Psoas muscle (tissue), 8 donors: Measurements from ENCODE around the gene JAM2. TPM values are rescaled to one million over a fixed set of nuclear protein-coding genes. Genes with fewer than 3 reads are reported as not detected.

Experiments used
- ATAC-seq, 4 donors: fragments of 200-7000 bp; cut with Tn5 transposase; one replicate each; pipeline ENCODE4 v1.9.1; 2020; ENCODE audit warnings: moderate library complexity in 3 of 4, mild to moderate bottlenecking in 2 of 4
- DNase-seq, 2 donors: peaks; one replicate each; pipeline ENCODE4 v3.0.0-alpha.2; 2020
- H3K27ac ChIP-seq: fragments of 200-600 bp; one replicate; pipeline ENCODE4 v1.8.0; 2022
- H3K27me3 ChIP-seq, 3 donors: fragments of 200-600 bp in 1 of 3; one replicate each; pipeline versions ENCODE4 v1.6.1 to v1.8.0; 2013 to 2022; ENCODE audit warnings: low read length in 2 of 3, mild to moderate bottlenecking in 2 of 3, moderate library complexity in 1 of 3; ENCODE audit not compliant: insufficient read depth in 3 of 3
- H3K36me3 ChIP-seq, 2 donors: fragments of 200-600 bp in 1 of 2; one replicate each; pipeline versions ENCODE4 v1.6.1 to v1.8.0; 2013 to 2022; ENCODE audit warnings: low read depth in 1 of 2, mild to moderate bottlenecking in 1 of 2, moderate library complexity in 1 of 2; ENCODE audit not compliant: insufficient read depth in 1 of 2
- H3K4me1 ChIP-seq: fragments of 200-600 bp; one replicate; pipeline ENCODE4 v1.8.0; 2022
- H3K4me3 ChIP-seq: fragments of 200-600 bp; one replicate; pipeline ENCODE4 v1.8.0; 2022; ENCODE audit warnings: mild to moderate bottlenecking
- H3K9me3 ChIP-seq: fragments of 200-600 bp; one replicate; pipeline ENCODE4 v1.8.0; 2022
- WGBS, 3 donors: extraction: QIAGEN DNeasy Blood & Tissue Kit; methylation state at CpG; one replicate each; pipeline versions ENCODE4 v1.1.6 to v1.1.7; 2013; 5-methylcytosine and 5-hydroxymethylcytosine counted together
- intact Hi-C, 2 donors: fragments of 100-400 bp; cut with DNase I; formaldehyde crosslinking; loops; one replicate each; pipeline versions ENCODE4 v1.11.0 to v1.14.2; 2022
- polyA plus RNA-seq, 3 donors: library from polyadenylated mRNA; stranded (reverse); fragments of 200-250 nt; gene quantifications; one replicate each; pipeline ENCODE4 v1.2.3, GENCODE V29; 2013
- total RNA-seq, 4 donors: library from RNA; stranded (reverse); fragmentation: NEBNext Ultra II Directional in 2 of 4; extraction: Animal tissue kit (Norgen Biotek cat#: 25700) in 2 of 4; gene quantifications; one replicate each; pipeline versions ENCODE4 v1.2.1 to v1.2.4, GENCODE V29; 2021 to 2023
- TF ChIP-seq, protein P1 (sequence below): fragments of 200-600 bp; IDR thresholded peaks from one replicate; pipeline ENCODE4 v1.8.0; 2022; ENCODE audit warnings: antibody characterized with exemption
- donor health status: healthy with polysubstance abuse.
- donor health status: DM: no; HTN: no; CAD: no; lungs with moderate emphysema.
- donor health status: Bipolar disorder and iron deficiency.
- donor health status: healthy.
- donor health status: DM: yes; HTN: yes; CAD: no.
- donor health status: DM: no; HTN: no; CAD: no.
- donor health status: DM: no; HTN: no; CAD: no.
- donor health status: DM: yes; HTN: yes; CAD: no.

JAM2 gene
- total and polyA plus RNA-seq, 7 donors = 3.6 to 17.1 (median 4.7) TPM

DNA sequence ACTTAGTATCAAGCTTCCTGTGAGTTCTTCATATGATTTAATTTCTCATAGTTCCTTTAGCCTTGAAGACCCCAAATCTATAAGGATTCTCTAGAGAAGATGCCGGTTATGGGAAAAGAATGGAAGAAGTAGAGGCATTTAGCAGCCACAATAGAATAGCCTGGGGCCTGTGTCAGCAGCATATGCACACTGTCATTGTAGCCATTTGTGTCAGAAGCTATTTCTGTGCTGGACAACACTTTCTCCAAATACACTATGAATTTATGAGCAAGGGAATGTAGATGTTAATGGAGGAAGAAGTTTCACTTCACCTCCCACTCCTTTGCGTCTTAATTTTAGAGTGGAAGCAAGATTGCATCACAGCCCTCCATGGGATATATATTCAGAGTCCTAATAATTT, 17.4 kb downstream of the JAM2 start:
- H3K4me1 ChIP-seq = no peaks in the 10 kb centered on the region
- no peak for ATAC-seq
- intact Hi-C loops = no loop called here
- 94 to 98% (median 95%) methylated on average over 2 of the region's 2 CpGs for WGBS, 3 donors
- H3K36me3 ChIP-seq = no peaks in the 10 kb centered on the region
- H3K4me3 ChIP-seq = no peak overlapping the region
- DNase-seq = no peak
- H3K9me3 ChIP-seq = no peaks in the 10 kb centered on the region
- TF ChIP-seq, protein P1, sequence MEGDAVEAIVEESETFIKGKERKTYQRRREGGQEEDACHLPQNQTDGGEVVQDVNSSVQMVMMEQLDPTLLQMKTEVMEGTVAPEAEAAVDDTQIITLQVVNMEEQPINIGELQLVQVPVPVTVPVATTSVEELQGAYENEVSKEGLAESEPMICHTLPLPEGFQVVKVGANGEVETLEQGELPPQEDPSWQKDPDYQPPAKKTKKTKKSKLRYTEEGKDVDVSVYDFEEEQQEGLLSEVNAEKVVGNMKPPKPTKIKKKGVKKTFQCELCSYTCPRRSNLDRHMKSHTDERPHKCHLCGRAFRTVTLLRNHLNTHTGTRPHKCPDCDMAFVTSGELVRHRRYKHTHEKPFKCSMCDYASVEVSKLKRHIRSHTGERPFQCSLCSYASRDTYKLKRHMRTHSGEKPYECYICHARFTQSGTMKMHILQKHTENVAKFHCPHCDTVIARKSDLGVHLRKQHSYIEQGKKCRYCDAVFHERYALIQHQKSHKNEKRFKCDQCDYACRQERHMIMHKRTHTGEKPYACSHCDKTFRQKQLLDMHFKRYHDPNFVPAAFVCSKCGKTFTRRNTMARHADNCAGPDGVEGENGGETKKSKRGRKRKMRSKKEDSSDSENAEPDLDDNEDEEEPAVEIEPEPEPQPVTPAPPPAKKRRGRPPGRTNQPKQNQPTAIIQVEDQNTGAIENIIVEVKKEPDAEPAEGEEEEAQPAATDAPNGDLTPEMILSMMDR = no peak
- H3K27ac ChIP-seq = no peak overlapping the region
- no peaks in the 10 kb centered on the region for H3K27me3 ChIP-seq

DNA sequence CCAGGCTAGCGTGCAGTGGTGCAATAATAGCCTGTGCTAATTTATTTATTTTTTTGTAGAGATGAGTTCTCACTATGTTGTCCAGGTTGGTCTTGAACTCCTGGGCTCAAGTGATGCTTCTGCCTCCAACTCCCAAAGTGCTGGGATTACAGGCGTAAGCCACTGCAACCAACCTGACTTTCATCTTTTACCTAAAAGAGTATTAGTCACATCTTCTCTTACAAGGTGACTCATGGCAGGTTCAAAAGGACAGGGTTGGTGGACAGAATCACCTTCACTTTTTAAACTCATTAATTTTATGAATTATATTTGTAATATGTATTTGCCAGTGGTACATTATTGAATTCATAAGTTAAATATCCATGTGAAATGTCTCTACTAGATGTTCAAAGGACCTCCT, 18.1 kb downstream of the JAM2 start:
- 96 to 98% (median 97%) methylated on average over 2 of the region's 2 CpGs for WGBS, 3 donors
- intact Hi-C loops = no loop called here

DNA sequence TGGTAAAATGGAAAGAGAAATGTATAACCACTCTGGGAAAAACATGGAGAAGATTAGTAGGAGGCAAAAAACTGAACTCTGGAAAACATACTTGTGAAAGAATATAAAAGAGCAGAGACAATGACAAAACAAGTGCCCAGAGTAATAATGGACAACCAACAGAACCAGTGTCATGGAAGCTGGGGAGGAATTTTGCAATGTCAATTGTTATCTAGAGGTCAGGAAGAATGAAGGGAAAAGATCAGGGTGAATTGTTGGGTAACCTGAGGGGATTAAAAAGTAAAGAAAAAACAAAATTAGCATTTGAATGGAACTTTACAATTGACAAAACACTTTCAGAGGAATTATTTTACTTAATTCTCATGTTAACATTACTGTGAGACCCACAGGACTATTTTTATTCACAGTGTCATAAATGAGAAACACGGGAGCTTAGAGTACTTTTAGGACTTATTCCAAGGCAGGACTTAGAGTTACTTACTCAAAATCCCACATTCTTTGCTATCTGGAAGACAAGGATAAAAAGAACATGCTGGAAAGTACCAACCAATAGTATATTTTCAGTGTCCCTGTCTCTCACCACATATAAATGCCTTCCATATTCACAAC, 19.5 kb downstream of the JAM2 start:
- Histone ChIP-seq H3K27me3 (no peaks in the 10 kb centered on the region), H3K27ac (no peak overlapping the region), H3K9me3 (no peaks in the 10 kb centered on the region), H3K4me3 (no peak overlapping the region), H3K36me3 (no peaks in the 10 kb centered on the region), H3K4me1 (no peaks in the 10 kb centered on the region)
- DNase-seq = no peak
- TF ChIP-seq, protein P1 = no peak
- intact Hi-C loops = no loop called here
- no peak for ATAC-seq
- 27 to 32% (median 28%) methylated on average over 1 of the region's 1 CpG for WGBS, 3 donors

More for the DNA sequence above, 18.1 kb downstream of the JAM2 start:
- no peaks in the 10 kb centered on the region for H3K9me3 ChIP-seq
- H3K27ac ChIP-seq = no peak overlapping the region
- no peak overlapping the region for H3K4me3 ChIP-seq
- no peaks in the 10 kb centered on the region for H3K27me3 ChIP-seq
- H3K4me1 ChIP-seq = no peaks in the 10 kb centered on the region
- ATAC-seq = no peak
- TF ChIP-seq, protein P1 = no peak
- DNase-seq = no peak
- no peaks in the 10 kb centered on the region for H3K36me3 ChIP-seq

DNA sequence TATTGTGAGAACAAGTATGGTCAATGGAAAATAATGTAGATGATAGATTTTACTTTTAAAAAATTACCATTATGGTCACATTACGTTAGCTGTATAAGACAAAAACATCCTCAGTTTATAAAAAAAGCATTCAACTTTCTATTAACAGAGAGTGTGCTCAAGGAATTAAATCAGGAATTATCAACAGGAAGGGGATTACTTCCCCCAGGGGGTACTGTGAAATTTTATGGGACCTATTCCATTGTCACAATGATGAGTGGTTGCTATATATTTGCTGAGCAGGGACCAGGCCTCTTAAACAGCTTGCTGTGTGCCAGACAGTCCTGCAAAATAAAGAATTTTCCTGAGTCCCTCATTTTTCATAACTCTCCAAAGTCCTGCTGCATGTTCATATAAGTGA, 21.2 kb downstream of the JAM2 start:
- WGBS, 3 donors = 33 to 81% (median 34%) methylated on average over 1 of the region's 1 CpG
- intact Hi-C loops = no loop called here
- no peak for ATAC-seq

More for the DNA sequence above, 21.2 kb downstream of the JAM2 start:
- TF ChIP-seq, protein P1 = no peak
- H3K27ac ChIP-seq = no peak overlapping the region
- no peaks in the 10 kb centered on the region for H3K4me1 ChIP-seq
- no peaks in the 10 kb centered on the region for H3K36me3 ChIP-seq
- DNase-seq = no peak
- no peaks in the 10 kb centered on the region for H3K9me3 ChIP-seq
- H3K4me3 ChIP-seq = no peak overlapping the region
- H3K27me3 ChIP-seq = no peaks in the 10 kb centered on the region
